GM18873 (cell line): ENCODE results near the gene PRMT3.
"Not testable (repeated sequence)": the region's sequence is repeated elsewhere in the genome, so short reads cannot be mapped to it uniquely, and the experiment has no call there.

ENCODE experiments used
- ATAC-seq: cut with Tn5 transposase; IDR thresholded peaks from one replicate; pipeline ENCODE4 v1.9.1; 2021; ENCODE audit warnings: mild to moderate bottlenecking, moderate library complexity, moderate number of reproducible peaks; ENCODE audit not compliant: unreplicated experiment, low FRiP score

The PRMT3 gene

GRCh38 chr11:20497124-20497792, 109.7 kb downstream of the PRMT3 start:
- no peak for ATAC-seq

- ATAC-seq: peak; percentile 77
Observed at GRCh38 chr11:20501252-20501651, 113.7 kb downstream of the PRMT3 start.

- no peak for ATAC-seq
Observed at GRCh38 chr11:20501971-20502370, 114.5 kb downstream of the PRMT3 start.

GRCh38 chr11:20511982-20512381, 124.5 kb downstream of the PRMT3 start:
- ATAC-seq: no peak

- ATAC-seq: no peak
Observed at GRCh38 chr11:20512869-20513268, 125.4 kb downstream of the PRMT3 start.

- ATAC-seq: no peak
Observed at GRCh38 chr11:20518323-20518834, 130.9 kb downstream of the PRMT3 start.

GRCh38 chr11:20522536-20522935, 135.0 kb downstream of the PRMT3 start:
- no peak for ATAC-seq

GRCh38 chr11:20529757-20530156, 142.2 kb downstream of the PRMT3 start:
- ATAC-seq: no peak

- no peak for ATAC-seq
Observed at GRCh38 chr11:20530942-20531703, 143.6 kb downstream of the PRMT3 start.

GRCh38 chr11:20535271-20535881, 147.9 kb downstream of the PRMT3 start:
- no peak for ATAC-seq

GRCh38 chr11:20536365-20536764, 148.8 kb downstream of the PRMT3 start:
- no peak for ATAC-seq

- ATAC-seq: no peak
Observed at GRCh38 chr11:20536784-20537183, 149.3 kb downstream of the PRMT3 start.

GRCh38 chr11:20541503-20541902, 154.0 kb downstream of the PRMT3 start:
- ATAC-seq: no peak

- ATAC-seq: no peak
Observed at GRCh38 chr11:20544603-20545237, 157.2 kb downstream of the PRMT3 start.

- ATAC-seq: no peak
Observed at GRCh38 chr11:20547411-20547810, 159.9 kb downstream of the PRMT3 start.

GRCh38 chr11:20551096-20551495, 163.6 kb downstream of the PRMT3 start:
- no peak for ATAC-seq

GRCh38 chr11:20555783-20556182, 168.3 kb downstream of the PRMT3 start:
- ATAC-seq: no peak

- ATAC-seq: not testable (repeated sequence)
Observed at GRCh38 chr11:20556396-20556795, 168.9 kb downstream of the PRMT3 start.

GRCh38 chr11:20558741-20559140, 171.2 kb downstream of the PRMT3 start:
- ATAC-seq: no peak
